ENCODE measurements around the gene ADPRHL1.

- no peak for TF ChIP-seq CTCF (conservative IDR thresholded peaks at IDR 0.05; ENCODE audit: low read depth, low read length)
- no peak for TF ChIP-seq EZH2 (IDR thresholded peaks at IDR 0.05; ENCODE audit: borderline replicate concordance, low read depth, low read length, poor library complexity, severe bottlenecking)
Measured at GRCh38 chr13:113403255-113404104, 49.8 kb downstream of the ADPRHL1 start.
